Keratinocyte (primary cell): ENCODE measurements around the gene VAT1L. TPM values are rescaled to one million over a fixed set of nuclear protein-coding genes. Genes with fewer than 3 reads are reported as not detected.

ENCODE experiments used
- DNase-seq: peaks from one replicate; pipeline ENCODE4 v3.0.0-alpha.2; 2011; ENCODE audit warnings: low read depth, missing footprints, low spot score
- FAIRE-seq: peaks from 2 replicates; lab custom pipeline; 2011; peaks lifted over from hg19 to GRCh38; lab: Jason Lieb, UNC
- H2AFZ ChIP-seq: 2 replicates; pipeline ENCODE4 v1.6.0; 2012; ENCODE audit warnings: low read length, control low read depth, inconsistent platforms; ENCODE audit not compliant: control insufficient read depth
- H3K27ac ChIP-seq: 2 replicates; pipeline ENCODE4 v1.5.1; 2011; ENCODE audit warnings: low read length; ENCODE audit not compliant: control insufficient read depth, insufficient read depth
- H3K27me3 ChIP-seq: 3 replicates; pipeline ENCODE4 v1.6.0; 2011; ENCODE audit warnings: low read length; ENCODE audit not compliant: control insufficient read depth, insufficient read depth; ENCODE audit errors: extremely low read depth
- H3K36me3 ChIP-seq, 2 experiments: 2 replicates in 1 of 2; 3 replicates in 1 of 2; pipeline ENCODE4 v1.5.1; 2011; ENCODE audit warnings: low read length in 2 of 2, mild to moderate bottlenecking in 1 of 2; ENCODE audit not compliant: control insufficient read depth in 2 of 2, insufficient read depth in 2 of 2; ENCODE audit errors: extremely low read depth in 1 of 2
- H3K4me1 ChIP-seq: 3 replicates; pipeline ENCODE4 v1.5.1; 2011; ENCODE audit warnings: low read length; ENCODE audit not compliant: control insufficient read depth, insufficient read depth; ENCODE audit errors: extremely low read depth
- H3K4me2 ChIP-seq: 3 replicates; pipeline ENCODE4 v1.6.0; 2011; ENCODE audit warnings: low read depth, low read length; ENCODE audit not compliant: control insufficient read depth, insufficient read depth; ENCODE audit errors: extremely low read depth
- H3K4me3 ChIP-seq, 3 experiments: fragments of 200-600 bp in 1 of 3; sonication (generic) in 1 of 3; 2 replicates in 2 of 3; 3 replicates in 1 of 3; pipeline ENCODE4 v1.5.1; 2011 to 2016; ENCODE audit warnings: low read length in 3 of 3, mild to moderate bottlenecking in 3 of 3, control low read depth in 2 of 3, inconsistent platforms in 1 of 3, low read depth in 1 of 3, mixed read lengths in 1 of 3, mixed run types in 1 of 3, moderate library complexity in 1 of 3; ENCODE audit not compliant: control insufficient read depth in 2 of 3, insufficient read depth in 2 of 3; ENCODE audit errors: extremely low read depth in 1 of 3
- H3K79me2 ChIP-seq: 2 replicates; pipeline ENCODE4 v1.6.0; 2012; ENCODE audit warnings: low read length; ENCODE audit not compliant: control insufficient read depth, insufficient read depth
- H3K9ac ChIP-seq: 3 replicates; pipeline ENCODE4 v1.6.0; 2011; ENCODE audit warnings: low read length; ENCODE audit not compliant: control insufficient read depth, insufficient read depth; ENCODE audit errors: extremely low read depth
- H3K9me1 ChIP-seq: 3 replicates; pipeline ENCODE4 v1.6.0; 2011; ENCODE audit warnings: low read length; ENCODE audit not compliant: control insufficient read depth, insufficient read depth; ENCODE audit errors: extremely low read depth
- H3K9me3 ChIP-seq: 2 replicates; pipeline ENCODE4 v1.5.1; 2012; ENCODE audit warnings: low read depth, low read length; ENCODE audit not compliant: control insufficient read depth
- H4K20me1 ChIP-seq: 3 replicates; pipeline ENCODE4 v1.6.0; 2011; ENCODE audit warnings: low read length; ENCODE audit not compliant: control insufficient read depth, insufficient read depth; ENCODE audit errors: extremely low read depth
- EZH2 ChIP-seq: IDR thresholded peaks from one replicate; pipeline ENCODE4 v1.6.1; 2012; ENCODE audit warnings: inconsistent platforms, mild to moderate bottlenecking, low read length, moderate library complexity
- dilution Hi-C: fragments of 300-500 bp; cut with MboI; formaldehyde crosslinking; loops from one replicate; pipeline ENCODE4 v1.7.0; 2020; ENCODE audit warnings: low sequenced_read_pairs; ENCODE audit not compliant: extremely low pct_ligation_motif_present
- polyA plus RNA-seq, 5 experiments: library from polyadenylated mRNA; depleted of rRNA in 3 of 5; stranded (reverse) in 3 of 5; stranded (forward) in 1 of 5; unstranded in 1 of 5; fragments of >200 nt; gene quantifications; 1 replicate in 1 of 5; 2 replicates in 3 of 5; 3 replicates in 1 of 5; pipeline versions ENCODE4 v1.2.1 to v1.2.3, GENCODE V29; 2011 to 2012; ENCODE audit warnings: missing spikeins in 2 of 5, low read depth in 1 of 5, low replicate concordance in 1 of 5
- TF ChIP-seq, protein P1 (sequence below), 3 experiments: IDR thresholded peaks in 1 of 3; conservative IDR thresholded peaks in 1 of 3; optimal IDR thresholded peaks in 1 of 3; 2 replicates in 2 of 3; 3 replicates in 1 of 3; pipeline versions ENCODE3 to v1.5.1; 2011; ENCODE audit warnings: low read length in 3 of 3, mild to moderate bottlenecking in 3 of 3, moderate library complexity in 2 of 3, control low read depth in 1 of 3, inconsistent platforms in 1 of 3; ENCODE audit not compliant: insufficient read depth in 2 of 3; ENCODE audit errors: extremely low read depth in 1 of 3

Gene VAT1L
- polyA plus RNA-seq, 1 donor (not counting 4 experiments of a cell fraction or from before 2014, with no cell fraction given): not detected

DNA sequence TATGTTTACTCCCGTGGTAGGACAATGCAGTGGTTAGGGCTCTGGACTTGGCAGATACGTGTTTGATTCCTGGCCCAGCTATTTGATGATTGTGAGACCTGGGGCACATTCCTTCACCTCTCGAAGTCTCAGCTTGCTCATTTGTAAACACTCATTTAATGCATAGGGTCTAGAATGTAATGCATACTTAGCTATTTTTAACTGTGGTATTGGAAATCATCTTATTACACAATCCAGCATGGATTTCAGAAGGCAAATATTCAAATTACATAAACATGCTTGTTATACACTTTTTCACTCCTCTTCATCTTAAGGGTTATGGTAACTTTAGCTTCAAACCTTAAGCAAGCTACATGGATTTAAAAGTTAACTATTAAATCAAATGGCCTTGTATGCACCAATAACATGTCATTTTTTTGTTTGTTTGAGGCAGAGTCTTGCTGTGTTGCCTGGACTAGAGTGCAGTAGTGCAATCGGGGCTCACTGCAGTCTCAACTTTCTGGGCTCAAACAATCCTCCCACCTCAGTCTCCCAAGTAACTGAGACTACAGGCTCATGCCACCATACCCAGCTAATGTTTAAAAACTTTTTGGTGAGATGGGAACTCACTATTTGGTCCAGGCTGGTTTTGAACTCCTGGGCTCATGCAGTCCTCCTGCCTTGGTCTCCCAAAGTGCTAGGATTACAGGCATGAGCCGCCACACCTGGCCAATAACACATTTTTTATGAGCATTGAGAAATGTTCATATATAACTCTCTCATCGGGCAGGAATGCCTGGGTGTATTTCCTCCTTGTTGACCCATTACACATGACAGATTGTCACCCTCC, 52.5 kb downstream of the VAT1L start:
- Histone ChIP-seq H3K4me3 (no peak overlapping the region), H3K27ac (no peak overlapping the region), H4K20me1 (no peaks in the 10 kb centered on the region), H3K4me2 (no peak overlapping the region), H2AFZ (no peak overlapping the region), H3K79me2 (no peaks in the 10 kb centered on the region), H3K4me1 (no peaks in the 10 kb centered on the region), H3K36me3 (no peaks in the 10 kb centered on the region), H3K27me3 (no peaks in the 10 kb centered on the region), H3K9me3 (no peaks in the 10 kb centered on the region), H3K9me1 (no peaks in the 10 kb centered on the region), H3K9ac (no peak overlapping the region)
- no peak for DNase-seq
- dilution Hi-C loops: no loop called here
- TF ChIP-seq EZH2: no peak
- TF ChIP-seq, protein P1, sequence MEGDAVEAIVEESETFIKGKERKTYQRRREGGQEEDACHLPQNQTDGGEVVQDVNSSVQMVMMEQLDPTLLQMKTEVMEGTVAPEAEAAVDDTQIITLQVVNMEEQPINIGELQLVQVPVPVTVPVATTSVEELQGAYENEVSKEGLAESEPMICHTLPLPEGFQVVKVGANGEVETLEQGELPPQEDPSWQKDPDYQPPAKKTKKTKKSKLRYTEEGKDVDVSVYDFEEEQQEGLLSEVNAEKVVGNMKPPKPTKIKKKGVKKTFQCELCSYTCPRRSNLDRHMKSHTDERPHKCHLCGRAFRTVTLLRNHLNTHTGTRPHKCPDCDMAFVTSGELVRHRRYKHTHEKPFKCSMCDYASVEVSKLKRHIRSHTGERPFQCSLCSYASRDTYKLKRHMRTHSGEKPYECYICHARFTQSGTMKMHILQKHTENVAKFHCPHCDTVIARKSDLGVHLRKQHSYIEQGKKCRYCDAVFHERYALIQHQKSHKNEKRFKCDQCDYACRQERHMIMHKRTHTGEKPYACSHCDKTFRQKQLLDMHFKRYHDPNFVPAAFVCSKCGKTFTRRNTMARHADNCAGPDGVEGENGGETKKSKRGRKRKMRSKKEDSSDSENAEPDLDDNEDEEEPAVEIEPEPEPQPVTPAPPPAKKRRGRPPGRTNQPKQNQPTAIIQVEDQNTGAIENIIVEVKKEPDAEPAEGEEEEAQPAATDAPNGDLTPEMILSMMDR (optimal IDR thresholded peaks at IDR 0.05 in 1 of 3, IDR thresholded peaks at IDR 0.05 in 1 of 3, conservative IDR thresholded peaks at IDR 0.05 in 1 of 3; ENCODE audit: extremely low read depth in 1 of 3, insufficient read depth in 2 of 3, low read length in 3 of 3): no peak
- FAIRE-seq: no peak

DNA sequence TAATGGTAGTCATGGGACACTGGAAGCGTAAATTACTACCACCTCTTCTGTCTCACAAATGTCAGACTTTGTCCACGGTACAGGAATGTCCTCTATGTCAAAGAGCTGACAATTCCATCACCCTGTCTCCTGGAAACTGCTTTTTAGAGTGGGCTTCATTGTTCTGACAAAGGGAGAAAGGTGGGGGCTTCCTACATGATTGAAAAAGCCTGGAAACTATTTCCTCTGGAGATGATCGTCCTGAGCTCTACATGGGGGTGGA, 53.1 kb downstream of the VAT1L start:
- no peaks in the 10 kb centered on the region for H4K20me1 ChIP-seq
- no peak overlapping the region for H3K4me2 ChIP-seq
- H2AFZ ChIP-seq: no peak overlapping the region
- H3K27me3 ChIP-seq: no peaks in the 10 kb centered on the region
- no peak overlapping the region for H3K27ac ChIP-seq
- DNase-seq (no peak), FAIRE-seq (no peak)
- dilution Hi-C loops: no loop called here
- TF ChIP-seq, protein P1 (optimal IDR thresholded peaks at IDR 0.05 in 1 of 3, IDR thresholded peaks at IDR 0.05 in 1 of 3, conservative IDR thresholded peaks at IDR 0.05 in 1 of 3; ENCODE audit: extremely low read depth in 1 of 3, insufficient read depth in 2 of 3, low read length in 3 of 3): no peak
- no peak for TF ChIP-seq EZH2
- H3K9me1 ChIP-seq: no peaks in the 10 kb centered on the region
- no peak overlapping the region for H3K9ac ChIP-seq
- no peaks in the 10 kb centered on the region for H3K79me2 ChIP-seq
- no peaks in the 10 kb centered on the region for H3K9me3 ChIP-seq
- no peaks in the 10 kb centered on the region for H3K4me1 ChIP-seq
- no peak overlapping the region for H3K4me3 ChIP-seq
- H3K36me3 ChIP-seq: no peaks in the 10 kb centered on the region
